Mucosa of gallbladder (tissue), 1 donor: ENCODE results near the gene ANTXR1. TPM values are rescaled to one million over a fixed set of nuclear protein-coding genes. Genes with fewer than 3 reads are reported as not detected.

Experiments
- DNase-seq: peaks from one replicate; pipeline ENCODE4 v3.0.0-alpha.2; 2020; ENCODE audit warnings: low spot score
- total RNA-seq: library from RNA; stranded (reverse); gene quantifications from one replicate; pipeline ENCODE4 v1.2.1, GENCODE V29; 2021
- donor health status: DM: no; HTN: no; CAD: no.

Gene ANTXR1
- total RNA-seq, 1 donor from 2014 or later: 142 TPM

DNA sequence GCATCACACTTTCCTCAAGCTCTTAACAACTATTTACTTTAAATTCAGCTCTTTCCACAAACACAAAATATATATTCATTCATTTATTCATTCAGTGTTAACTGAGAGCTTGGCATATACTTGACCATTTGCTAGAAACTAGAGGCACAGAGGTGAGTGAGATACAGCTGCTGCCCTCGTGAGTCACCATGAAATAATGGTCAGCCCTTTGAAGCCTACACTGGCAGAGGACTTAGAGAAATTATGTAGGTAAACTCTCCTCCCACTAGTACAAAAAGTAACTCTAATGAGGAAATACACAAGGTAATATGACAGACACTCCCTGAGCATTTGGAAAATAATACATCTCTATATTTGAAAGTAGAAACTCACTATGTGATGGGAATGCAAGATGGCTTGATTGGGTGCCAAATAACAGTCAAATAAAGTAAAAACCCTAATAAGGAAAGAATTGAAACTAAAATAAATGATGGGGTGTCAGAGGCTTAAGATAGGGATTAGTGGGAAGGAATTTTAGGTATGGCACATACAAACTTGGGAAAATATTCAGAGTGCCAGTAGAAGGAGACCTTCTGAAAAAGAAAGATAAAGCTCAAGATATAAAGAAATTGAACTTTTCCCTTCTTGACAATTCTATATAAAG is 61.1 kb downstream of the ANTXR1 start:
- DNase-seq: no peak

DNA sequence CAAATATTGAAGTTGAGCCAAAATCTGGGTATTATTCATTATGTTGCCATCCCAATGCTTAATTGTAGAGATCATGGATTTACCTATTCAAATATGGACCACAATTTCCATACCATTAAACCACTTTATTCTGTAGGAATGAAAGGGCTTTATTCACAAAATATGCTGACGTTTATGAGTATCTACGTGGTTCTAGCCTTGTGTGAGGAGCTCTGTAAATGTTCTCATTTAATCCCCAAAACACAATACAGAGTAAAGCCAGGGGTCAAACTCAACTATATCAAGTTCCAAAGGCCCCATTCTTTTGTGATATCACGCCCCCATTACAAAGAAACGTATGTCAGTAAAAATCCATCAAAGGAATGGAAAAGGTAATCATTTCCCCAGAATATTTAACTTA is 61.9 kb downstream of the ANTXR1 start:
- DNase-seq: no peak

DNA sequence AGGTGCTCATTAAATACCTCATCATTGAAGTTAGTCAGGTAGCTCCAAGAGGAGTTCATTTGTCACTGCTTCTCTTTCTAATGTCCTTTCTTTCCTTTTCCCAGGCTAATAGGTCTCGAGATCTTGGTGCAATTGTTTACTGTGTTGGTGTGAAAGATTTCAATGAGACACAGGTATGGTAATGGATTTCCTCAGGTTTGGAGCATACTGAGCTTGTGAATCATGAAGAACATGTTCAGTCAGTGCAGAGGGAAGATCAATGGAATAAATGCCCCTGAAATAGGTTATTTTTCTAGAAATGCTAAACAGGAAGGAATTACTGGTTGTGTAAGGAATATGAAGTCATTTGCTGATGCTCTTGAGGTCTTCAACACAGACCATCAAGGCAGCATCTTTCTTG is 62.5 kb downstream of the ANTXR1 start:
- no peak for DNase-seq

DNA sequence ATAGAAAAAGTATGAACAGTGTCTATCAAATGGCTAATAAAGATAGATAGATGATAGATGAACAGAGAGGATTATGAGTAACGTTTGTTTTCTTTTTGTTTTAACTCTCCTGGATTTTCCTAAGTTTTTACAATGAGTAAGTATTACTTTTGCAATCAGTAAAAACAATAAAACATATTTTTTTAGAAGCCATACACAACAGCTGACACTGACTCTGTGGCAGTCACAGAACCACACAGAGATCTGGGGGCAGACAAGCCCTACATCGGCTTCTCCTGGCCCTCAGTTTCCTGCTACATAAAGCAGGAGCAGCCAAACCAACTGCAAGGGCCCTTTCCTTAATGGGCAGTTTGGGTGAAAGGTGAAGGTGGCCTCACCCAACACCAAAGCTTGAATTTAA is 63.6 kb downstream of the ANTXR1 start:
- no peak for DNase-seq

DNA sequence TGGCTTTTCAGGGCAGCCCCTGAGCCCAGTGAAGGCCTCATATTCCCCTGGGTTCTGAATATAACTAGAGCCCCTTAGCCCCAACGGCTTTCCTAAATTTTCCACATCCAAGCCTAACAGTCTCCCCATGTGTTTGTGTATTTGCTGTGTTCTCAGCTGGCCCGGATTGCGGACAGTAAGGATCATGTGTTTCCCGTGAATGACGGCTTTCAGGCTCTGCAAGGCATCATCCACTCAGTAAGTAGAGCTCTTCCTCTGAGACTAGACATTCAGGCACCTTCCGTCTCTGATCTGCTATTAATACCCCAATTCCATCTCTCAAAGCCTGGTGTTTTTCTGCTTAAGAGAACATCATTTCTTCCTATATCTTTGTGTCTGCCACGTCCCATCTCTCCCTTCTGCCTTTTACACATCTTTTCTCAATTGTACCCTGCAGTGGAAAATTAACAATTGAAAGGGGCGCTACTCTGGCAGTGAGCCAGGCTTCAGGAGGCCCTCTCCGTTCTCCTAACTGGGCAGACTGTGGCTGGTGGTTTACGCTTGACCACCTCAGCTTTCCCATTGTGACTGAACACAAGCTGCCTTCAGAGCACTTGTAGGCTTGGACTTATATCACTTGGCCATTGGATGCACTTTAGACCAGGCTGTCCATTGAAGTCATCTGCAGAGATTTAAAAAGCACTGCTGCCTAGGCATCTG is 64.4 kb downstream of the ANTXR1 start:
- no peak for DNase-seq

DNA sequence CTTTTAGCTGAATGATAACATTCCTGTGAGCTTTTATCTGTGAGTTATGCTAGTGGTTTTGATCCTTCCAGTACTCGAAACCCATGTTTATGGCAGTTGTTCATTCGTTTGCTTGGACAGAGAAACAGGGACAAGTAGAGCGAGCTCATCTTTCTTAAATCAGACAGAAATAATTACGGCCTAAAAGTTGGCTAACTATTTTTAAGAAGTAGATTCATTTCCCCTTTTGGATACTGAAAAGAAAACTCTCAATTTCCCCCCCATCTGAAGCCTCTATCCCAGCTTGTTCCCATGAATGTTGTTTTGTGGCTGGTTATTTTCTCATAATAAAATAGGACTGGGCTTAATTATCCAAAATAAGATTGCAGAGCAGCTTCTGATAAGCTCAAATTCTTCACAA is 67.1 kb downstream of the ANTXR1 start:
- DNase-seq: no peak

DNA sequence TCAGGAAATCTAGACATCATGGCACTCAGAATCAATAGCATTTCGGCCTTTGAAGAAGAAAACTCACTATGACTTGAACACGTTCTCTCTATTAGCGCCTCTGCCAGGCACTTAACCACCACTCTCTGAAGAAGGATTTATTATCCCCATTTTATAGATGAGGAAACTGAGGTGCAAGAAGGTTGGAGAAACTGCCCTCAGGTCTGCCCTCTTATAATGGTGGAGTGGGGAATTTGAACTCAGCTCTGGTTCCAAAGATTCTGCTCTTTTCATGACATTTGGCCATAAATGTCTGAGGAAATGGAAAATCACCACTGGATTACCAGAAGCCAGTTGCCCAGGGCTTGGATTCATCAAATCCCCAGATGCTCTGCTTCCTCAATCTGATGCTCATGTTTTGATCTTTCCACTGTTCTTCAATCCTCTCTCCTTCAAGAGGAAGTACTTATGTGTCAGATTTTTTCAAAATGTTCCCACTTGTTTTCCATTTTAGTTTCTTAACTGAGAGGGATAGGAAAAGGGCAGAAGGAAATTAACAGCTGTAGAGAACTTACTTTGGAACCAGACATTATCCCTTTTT is 68.1 kb downstream of the ANTXR1 start:
- no peak for DNase-seq

DNA sequence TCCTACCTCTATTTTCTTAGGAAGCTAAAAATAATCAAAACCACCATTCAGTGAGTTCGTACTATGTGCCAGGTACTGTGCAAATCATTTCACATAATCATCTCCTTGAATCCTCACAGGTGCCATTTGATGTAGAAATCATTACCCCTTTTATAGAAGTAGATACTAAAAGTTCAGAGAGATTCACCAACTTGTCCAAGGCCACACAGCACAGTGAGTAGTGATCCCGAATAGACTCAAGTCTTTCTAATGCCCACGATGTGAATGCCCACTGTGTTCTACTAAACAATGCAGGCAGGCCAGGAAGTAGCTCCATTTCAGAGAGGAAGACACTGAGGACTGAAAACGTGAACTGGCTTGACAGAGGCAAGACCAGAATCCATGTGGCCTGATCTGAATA is 68.8 kb downstream of the ANTXR1 start:
- DNase-seq: no peak

DNA sequence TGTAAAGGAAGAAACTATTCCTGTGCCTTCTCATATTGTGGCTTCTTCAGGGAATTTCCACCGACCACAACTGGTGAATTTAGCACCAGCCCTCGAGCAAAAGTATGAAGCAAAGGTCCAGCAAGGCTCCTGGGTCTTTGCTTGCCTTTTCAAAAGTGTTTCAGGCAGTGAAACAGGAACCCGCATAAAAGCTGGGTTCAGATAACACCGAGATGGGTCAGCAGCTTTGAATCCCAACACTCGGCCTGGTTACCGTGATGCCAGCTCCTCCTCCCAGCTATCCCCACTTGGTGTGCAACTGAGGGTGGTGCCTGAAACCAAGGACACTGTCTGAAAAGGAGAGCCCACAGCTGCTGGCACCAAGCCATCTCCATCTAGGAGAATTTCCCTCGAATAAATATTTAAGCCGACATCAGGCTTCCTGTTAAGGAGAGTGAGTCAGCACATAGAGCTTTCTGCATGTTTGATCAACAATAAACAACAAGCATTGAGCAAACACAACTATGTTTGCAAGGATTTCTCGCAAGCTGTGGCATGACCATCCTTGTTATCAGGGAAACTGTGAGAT is 69.5 kb downstream of the ANTXR1 start:
- DNase-seq: peak; percentile 66

DNA sequence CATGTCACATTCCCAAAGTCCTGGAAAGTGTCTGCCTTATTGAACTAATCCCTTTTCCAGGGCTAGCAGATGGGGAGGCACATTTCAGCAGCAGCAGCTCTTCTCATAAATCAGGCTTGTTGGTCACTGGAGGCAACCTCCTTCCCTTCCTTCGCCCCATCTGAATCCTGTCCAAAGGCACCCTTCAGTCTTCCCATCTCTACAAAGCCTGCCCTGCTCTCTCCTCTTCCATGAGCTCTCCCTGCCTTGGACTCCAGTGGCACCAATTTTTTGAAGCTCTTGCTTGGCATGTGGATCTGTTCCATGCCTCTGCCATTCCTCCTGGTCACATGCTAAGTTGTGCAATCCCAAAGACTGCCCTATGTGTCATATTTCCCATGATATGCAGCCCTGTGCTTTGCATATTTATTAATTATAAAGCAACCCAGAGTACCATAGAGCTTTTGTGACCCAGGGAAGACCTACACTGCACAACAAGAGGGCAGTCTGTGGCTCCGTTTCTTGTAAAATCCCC is 70.3 kb downstream of the ANTXR1 start:
- DNase-seq: peak; percentile 42

DNA sequence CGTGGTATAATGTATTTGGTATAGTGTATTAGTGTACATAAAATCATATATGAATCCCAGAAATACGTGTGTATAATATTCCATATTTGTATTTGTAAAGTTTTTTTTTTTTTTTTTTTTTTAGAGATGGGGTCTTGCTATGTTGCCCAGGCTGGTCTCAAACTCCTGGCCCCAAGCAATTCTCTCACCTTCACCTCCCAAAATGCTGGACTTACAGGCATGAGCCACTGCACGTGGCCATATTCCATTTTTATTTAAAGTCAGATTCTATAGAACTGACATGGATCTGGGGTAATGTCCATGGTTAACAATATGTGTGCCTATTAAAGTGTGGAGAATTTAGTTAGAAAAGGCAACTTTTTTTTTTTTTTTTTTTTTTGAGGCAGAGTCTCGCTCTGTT is 71.5 kb downstream of the ANTXR1 start:
- no peak for DNase-seq

DNA sequence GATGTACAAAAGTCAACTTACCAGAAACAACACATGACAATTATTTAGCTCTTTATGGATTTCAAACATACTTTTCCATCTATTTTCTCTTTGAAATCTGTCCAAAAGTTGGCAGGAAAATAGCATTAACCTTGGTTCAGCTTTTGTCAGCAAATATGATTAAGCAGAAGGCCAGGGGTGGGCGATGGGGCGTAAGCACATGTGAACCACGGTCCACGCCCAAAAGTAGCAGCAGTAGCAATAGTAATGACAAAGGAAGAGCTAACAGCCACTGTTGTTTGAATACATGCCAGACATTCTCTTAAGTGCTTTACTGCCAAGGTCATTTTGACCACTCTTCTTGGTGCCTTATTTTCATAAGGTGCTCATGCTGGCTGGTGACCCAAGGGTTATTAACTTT is 73.5 kb downstream of the ANTXR1 start:
- no peak for DNase-seq

DNA sequence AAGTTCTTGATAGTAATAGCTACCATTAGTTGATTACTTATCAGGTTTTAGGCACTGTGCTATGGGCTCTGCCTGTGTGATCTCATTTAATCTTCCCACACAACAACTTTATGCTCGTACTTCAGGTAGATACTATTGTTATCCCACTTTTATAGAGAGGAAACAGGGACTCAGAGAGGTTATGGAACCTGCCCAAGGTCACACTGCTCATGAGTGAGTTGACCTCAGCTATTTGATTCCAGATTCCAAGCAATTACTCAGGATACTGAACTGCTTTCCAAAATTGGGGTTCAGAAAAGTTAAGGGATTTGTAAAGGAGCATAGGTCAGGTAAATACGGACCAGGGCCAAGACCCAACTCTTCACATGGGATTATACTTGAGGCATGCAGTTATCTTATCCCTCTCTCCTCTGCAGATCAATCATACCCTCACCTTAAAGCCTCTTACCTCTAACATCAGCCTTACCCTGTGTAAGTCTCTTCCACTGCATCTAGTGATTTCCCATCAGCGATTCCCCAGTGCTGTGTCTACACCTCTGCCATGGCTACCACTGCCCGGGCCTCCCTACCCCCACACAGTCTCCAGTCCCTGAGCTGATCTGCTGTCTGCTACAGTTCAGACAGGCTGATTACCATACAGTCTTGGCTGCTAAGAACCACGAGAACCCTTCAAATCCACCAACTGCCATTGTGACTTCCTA is 74.4 kb downstream of the ANTXR1 start:
- no peak for DNase-seq

DNA sequence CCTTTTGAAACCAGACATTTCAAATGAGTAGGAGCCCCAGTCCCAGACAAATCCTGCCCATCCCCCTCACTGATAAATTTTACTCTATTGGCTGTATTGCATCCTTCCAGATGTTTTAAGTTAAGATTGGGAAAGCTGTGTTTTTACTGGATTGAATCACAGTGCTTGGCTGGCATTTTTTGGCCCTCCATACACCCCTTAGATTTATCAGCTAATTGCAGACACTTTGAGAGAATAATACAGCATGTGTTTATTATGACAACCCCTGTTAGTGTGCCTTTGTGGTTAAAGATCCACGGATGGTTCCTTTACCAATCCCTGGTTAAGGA is 74.9 kb downstream of the ANTXR1 start:
- no peak for DNase-seq

DNA sequence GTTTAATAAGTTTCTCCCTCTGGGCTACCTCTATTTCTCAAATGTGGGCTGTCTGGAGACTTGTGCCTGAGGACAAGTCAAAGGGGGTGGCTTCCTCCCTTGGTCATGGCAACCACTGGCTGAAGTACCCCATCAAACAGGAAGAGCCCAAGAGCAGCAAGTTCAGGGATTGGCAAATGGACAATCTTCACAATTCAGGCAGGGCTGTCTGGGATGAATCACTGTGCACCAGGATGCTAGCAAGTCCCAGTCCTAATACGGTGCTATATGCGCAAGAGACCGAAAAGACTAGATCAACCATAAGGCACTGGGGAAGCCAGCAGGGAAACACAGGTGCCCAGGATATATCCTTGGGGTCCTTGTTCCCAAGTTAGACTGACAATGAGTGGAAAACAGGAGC is 75.5 kb downstream of the ANTXR1 start:
- DNase-seq: no peak

DNA sequence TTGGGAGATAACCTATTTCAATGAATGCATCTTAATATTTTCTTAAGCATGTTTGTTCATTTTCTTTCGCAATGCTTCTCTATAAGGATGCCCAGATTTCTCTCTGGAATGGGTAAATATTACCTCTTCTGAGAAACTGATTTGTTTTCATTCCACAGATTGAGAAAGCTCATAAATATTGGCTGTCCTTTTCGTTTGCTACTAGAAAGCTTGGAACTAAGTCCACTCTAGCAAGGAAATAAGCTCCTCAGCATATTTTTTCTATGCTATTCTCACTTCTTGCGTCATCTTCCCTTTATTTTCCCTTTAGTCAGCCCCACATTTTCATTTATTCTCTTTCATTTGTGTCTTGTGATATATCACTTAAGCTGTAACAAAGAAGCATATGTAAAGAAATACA is 76.3 kb downstream of the ANTXR1 start:
- DNase-seq: no peak

DNA sequence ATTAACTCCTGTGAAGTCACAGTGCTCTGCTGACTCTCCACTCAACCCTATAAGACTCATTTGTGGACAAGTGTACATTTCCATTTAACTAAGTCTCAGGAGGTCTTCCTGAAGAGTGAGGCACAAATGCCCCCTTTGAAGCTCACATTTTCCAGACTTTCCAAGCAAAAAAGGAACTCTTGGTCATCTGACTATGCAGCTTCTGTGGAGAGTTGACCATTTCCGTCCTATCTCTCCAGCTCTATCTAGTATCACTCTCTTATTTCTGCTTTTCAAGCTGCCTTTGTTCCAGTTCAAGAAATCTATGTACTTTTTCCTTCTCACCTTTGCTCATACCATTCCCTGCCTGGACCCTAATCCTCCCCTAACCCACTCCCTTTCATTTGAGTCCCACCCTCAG is 77.0 kb downstream of the ANTXR1 start:
- no peak for DNase-seq

DNA sequence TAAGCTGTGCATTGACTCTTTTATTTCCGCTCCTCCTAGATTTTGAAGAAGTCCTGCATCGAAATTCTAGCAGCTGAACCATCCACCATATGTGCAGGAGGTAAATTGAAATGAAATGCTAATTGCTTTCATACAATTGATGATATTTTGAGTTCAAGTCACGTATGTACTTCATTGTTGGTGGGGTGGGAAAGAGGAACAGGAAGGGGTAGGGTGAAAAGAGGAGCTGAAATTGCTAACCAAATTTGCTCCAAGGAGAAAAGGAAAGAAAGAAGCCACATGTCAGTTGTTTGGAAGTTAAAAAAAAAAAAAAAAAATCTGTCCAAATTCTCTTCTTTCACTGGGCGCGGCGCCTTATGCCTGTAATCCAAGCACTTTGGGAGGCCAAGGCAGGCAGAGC is 77.8 kb downstream of the ANTXR1 start:
- DNase-seq: no peak

DNA sequence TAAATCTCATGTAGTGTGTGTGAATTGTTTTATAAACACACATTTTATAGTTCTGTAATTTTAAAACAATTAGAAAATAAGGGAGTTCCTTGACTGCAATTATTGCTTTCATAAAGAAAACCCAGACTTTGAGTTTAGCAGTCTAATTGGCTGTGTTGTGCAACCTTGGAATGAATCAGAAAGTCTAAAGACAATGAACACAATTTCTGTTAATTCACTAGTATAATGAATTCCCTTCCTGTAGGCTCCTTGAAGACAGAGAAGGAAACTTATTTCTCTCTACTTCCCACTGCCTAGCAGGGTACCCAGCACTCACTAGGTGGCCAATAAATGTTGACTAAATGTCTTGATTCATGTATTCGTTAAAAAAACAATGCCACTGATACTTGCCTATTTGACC is 79.9 kb downstream of the ANTXR1 start:
- DNase-seq: no peak

DNA sequence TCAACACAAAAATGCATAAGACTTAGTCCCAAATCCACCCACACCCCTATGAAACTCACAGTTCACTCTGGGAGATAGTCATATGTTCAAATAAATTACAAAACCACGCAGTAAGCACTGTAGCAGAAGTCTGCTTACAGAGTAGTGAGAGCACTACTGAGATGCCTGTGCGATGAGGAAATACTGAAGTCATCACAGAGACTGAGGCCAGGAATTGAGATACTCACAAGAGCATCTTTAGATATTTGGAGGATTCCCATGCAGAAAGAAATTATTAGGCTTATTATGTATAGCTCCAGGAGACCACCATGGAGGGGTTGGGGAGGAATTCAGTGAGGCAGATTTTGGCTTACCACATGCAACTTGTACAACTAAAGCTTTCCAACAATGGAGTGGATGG is 82.3 kb downstream of the ANTXR1 start:
- DNase-seq: no peak

DNA sequence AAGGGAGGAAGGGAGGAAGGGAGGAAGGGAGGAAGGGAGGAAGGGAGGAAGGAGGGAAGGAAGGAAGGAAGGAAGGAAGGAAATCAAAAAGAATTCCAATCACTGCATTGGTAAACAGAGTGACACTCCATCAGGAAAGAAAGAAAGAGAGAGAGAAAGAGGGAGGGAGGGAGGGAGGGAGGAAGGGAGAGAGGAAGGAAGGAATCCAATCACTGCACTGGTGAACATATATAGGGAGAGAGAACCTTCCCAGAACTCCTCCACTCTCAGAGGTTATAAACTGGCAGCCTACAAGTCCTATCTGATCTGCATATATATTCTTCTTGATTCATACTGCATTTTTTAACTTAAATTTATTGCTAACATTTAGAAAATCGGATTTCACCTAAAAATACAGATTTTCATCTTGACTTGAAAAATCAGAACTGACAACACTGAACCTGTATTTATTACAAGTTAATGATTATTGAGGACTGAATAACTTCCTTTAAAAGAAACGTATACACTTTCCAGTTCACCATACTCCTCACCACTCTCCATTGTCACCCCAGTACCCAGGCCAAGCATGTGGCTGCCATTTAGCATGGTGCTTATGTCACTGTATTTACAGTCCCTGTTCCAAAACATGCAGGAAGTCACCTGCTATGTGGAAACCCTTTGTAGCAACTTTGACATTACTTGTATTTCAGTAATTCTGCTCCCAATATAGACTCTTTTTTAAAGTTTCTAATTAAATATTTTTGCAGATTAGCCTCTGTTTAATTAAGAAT is 83.5 kb downstream of the ANTXR1 start:
- DNase-seq: no peak

DNA sequence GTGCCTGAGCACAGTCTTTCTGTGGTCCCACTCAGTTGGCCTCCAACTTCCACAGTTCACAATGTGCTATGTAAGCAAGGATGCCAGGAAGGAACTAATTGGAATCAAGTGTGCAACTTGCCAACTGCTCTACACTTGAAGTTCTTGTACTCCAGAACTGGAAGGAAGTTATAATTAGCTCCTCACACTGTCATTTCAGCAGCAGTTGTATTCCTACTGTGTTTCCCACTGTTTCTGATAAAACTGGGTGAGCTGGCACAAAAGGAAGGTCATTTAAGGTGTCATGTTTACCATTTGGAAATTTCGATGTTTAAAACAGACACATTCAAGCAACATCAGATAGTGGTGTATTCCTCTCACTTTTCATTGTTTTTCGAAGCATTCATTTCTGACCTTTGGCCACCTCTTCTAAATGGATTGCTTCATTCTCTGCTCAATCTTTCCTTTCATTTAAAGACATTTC is 84.2 kb downstream of the ANTXR1 start:
- DNase-seq: no peak
